Hematopoietic multipotent progenitor cell treated with erythropoietin and hydrocortisone succinate and interleukin-3 and kit ligand, for 8 days (in vitro differentiated cells): ENCODE measurements around the gene AHI1.

Experiments used
- DNase-seq: peaks from one replicate; pipeline ENCODE4 v3.0.0-alpha.2; 2015

AHI1 gene

GRCh38 chr6:135497412-135498184, at the start of gene AHI1:
Gene AHI1, minus strand, starts transcription at chr6:135497740. Its CDS starts 5,503 bp downstream, at chr6:135492237.
- peak; percentile 91 for DNase-seq

DNA sequence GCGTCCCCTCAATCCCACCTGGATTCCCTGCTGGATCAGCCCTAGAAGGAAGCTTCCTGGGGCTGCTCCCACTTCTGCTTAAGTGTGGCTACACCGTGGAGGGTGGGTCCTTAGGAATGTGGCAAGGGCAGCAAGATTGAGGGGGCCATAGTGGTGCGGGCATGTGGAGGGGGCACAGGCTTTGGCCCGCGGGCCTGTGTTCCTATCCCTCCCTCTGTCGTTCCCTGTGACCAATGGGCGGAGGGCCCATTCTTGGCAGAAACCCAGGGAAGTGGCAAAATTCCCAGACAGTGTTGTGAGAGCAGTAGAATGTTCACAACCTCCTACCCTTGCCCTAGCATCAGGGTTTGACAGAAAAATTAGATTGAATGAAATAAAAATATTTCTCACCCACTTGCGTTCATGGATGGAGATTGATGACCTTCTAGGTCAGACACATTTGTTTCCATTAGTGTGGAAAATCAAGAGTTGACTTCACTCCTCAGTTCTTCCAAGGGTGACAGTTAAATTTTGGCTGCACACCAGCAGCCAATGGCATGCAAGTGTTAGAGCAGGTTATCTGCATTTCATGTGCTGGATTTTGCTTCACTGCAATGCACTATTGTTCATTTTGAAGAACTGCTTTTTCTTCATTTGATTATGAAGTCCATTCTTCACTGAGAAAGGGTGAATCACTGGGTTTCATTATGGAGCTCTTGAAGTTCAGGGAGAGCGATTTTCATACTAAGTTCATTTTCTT, 49.3 kb upstream of the AHI1 start:
- DNase-seq: no peak

DNA sequence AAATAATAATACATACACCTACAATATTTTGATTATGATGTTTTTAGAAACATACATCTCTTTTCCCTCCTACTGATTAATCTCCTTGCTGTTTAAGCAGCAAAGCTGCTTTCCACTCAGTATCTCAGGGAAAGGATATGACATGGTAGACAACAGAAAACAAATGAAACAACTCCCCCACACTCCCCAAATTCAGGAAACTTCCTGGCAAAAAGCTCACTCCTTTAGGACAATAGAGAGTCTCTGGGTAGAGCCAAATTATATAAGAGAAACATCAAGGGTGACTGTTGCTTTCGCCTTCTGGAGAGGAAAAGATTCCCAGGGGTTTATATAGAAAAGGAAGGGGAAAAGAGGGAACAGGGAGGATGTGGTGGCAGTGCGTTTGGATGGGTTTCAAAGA, 48.7 kb upstream of the AHI1 start:
- DNase-seq: no peak

DNA sequence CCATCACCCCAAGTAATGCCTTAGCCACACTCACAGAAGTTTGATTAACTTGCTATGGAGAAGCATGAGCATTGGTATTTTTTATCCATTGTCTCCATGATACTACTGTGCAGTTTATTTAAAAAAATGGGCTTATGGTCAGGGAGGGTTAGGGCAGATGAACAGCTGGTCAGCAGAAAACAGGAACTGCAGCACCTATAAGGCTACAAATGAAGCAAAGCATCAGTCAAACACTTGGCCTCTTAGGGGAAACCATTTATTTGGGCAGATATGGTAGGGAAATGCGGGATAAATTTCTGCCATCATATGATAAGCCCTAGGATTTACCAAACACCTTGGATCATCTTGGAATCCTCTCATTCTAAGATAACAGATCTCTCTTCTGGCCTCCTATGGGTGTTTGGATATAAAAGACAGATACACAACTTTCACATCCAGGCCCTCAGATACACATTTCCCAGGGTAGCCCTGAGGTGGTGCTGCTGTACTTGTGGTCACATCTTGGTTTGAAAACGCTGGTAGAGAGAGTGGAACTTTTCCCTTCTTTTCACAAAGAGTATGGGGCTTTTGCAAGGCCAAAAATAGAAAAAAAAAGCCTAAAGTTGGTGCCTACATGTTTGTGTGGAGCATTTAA, 42.8 kb upstream of the AHI1 start:
- no peak for DNase-seq

DNA sequence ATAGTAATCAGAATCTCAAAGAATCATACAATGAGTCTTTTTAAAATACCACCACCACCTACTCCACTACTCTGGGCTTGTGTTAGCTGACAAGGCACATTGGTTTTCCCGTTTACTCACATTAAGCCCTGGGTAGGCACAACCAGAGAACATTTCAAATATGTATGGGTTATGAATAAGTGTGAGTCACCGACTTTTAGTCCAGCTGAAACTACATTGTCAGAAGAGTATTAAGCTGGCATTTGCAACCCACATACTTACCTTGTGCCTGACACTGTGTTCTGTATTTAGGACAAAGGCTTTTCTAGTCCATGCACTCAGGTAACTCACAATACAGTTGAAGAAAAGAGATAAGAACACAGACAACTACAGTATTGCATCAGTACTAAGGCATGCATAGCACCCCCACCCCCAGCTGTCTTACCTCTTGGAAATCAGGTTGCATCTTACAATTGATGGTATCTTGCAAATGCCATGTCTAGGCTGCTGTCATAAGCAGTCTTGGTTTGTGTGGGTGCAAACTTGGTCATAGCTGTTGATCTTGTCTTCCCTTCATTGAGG, 40.3 kb upstream of the AHI1 start:
- DNase-seq: no peak

- DNase-seq: peak; percentile 37
Measured at GRCh38 chr6:135535989-135536414, 38.5 kb upstream of the AHI1 start.

- DNase-seq: no peak
Measured at GRCh38 chr6:135534773-135535380, 37.3 kb upstream of the AHI1 start.

GRCh38 chr6:135532559-135532958, 35.0 kb upstream of the AHI1 start:
- DNase-seq: no peak

GRCh38 chr6:135531954-135532490, 34.5 kb upstream of the AHI1 start:
- DNase-seq: no peak

GRCh38 chr6:135530113-135530512, 32.6 kb upstream of the AHI1 start:
- DNase-seq: no peak

- no peak for DNase-seq
Measured at GRCh38 chr6:135527960-135528249, 30.4 kb upstream of the AHI1 start.

GRCh38 chr6:135527116-135527959, 29.8 kb upstream of the AHI1 start:
- DNase-seq: no peak

DNA sequence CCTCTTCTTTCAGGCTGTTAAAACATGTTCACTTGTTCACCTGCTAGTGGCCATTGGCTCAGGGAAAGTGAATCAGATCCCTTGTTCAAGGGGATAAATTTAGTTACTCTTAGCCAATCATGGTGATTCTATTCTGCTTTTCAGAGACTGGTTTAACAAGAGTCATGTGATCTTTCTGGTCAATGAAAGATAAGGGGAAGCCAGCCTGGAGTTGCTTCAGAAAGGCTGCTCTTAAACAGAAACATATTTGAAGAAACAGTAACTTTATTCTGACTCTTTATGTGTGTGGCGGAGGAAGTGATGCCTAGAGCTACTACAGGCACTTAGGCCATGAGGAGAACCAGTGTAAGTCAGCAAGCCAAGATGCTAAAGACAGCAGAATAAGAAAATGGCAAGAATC, 28.1 kb upstream of the AHI1 start:
- peak; percentile 23 for DNase-seq

DNA sequence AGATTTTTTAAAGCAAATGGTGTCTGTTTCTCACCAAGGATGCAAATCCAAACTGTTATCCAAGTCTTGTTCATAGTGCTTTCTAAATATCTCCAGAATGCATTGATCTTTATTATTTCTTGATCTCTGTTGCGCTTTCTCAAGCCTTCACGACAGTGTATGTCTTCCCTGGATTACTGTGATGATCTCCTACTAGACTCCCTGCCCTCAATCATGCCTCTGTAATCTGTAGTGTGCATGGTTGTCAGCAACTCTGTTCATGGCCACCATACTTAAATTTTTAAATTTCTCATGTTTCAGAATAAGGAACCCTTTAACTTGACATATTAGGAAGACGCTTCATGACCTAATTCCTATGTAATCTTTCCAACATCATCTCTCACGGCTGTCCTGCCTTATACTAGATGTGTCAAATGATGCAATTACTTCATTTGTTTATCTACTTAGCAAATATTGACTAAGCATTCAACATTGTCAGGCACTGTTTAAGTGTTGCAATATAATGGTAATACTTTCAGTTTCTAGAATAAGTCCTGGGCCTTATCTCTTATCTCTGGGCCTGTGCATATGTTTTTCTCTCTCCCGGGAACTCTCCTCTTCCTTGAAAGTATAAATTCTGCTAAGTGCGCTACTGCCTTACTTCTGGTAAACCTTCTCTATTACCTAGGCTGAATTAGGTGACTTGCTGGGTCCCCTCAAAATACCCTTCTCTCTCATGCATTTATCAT, 25.6 kb upstream of the AHI1 start:
- peak; percentile 5 for DNase-seq

DNA sequence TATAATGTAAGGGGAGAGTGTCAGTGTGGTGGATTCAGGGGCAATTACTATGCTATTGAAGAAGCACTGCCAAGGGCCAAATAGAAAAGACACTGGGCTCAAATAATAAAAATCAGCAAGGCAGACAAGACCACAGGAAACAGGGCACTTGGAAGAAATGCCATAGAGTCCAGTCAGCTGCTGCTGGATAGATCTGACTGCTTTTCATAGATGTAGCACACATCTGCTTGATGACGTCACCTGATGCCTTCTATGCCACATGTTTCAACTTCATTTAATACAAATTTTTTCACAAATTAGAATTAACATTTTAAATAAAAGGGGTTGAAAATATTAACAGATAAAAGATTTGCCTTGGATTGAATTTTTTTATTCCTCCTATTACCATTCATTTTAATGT, 23.9 kb upstream of the AHI1 start:
- no peak for DNase-seq

DNA sequence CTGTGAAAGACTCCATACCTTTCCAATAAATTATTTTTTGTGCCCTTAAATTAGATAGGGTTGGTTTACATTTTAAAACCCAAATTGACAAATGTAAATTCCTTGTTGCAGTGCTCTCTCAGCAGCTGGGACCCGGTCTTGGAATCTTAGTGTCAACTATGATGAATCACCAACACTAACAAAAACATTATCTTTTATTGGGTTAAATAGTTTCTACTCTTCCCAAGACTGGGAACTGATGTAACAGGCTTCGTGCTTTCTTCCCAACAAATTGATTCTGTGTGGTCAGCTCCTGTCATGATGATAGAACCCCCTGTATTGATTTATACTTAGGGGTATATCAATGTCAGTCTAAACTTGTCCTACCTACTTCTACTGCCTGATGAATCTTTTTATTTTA, 23.2 kb upstream of the AHI1 start:
- DNase-seq: no peak

- DNase-seq: no peak
Measured at GRCh38 chr6:135519348-135519747, 21.8 kb upstream of the AHI1 start.

DNA sequence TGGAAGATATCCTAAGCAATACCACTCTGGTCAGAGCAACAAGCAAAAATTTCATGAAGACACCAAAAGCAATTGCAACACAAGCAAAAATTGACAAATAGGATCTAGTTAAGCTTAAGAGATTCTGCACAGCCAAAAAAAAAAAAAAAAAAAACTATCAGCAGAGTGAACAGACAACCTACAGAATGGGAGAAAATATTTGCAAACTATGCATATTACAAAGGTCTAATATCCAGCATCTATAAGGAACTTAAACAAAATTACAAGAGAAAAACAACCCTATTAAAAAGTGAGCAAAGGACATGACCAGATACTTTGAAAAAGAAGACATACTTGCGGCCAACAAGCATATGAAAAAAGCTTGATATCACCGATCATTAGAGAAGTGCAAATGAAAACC, 20.0 kb upstream of the AHI1 start:
- no peak for DNase-seq

GRCh38 chr6:135514706-135515105, 17.2 kb upstream of the AHI1 start:
- no peak for DNase-seq

GRCh38 chr6:135506270-135506997, 8.9 kb upstream of the AHI1 start:
- peak; percentile 67 for DNase-seq

DNA sequence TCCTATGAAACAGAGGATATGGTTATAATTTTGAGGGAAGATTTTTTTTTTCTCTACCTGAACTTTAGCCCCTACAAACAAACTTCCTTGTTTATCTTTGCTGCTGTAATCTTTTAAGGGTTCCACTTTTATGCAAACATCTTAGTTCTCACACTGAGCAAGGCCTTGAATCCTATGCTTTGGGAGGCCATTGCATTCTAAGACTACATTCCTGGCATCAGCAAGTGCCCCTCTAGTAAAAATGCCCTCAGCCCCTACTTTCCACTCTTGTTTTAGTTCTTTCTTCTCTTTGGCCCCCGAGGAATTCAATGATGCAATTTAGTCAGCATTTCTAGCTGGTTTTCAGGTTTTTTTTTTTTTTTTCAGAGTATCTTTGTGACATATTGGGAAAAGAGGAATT, 8.1 kb upstream of the AHI1 start:
- no peak for DNase-seq
